B cell (primary cell): ENCODE measurements around the gene CHPF2. TPM values are rescaled to one million over a fixed set of nuclear protein-coding genes. Genes with fewer than 3 reads are reported as not detected.

Experiments used
- ATAC-seq: fragments of 200-7000 bp; cut with Tn5 transposase; one replicate; pipeline ENCODE4 v1.10.0; 2021; ENCODE audit warnings: low read depth, mild to moderate bottlenecking, moderate number of reproducible peaks, moderate library complexity
- CTCF ChIA-PET: fragments of 350-600 bp; sonication (Branson Sonifier 250); formaldehyde crosslinking; loops from one replicate; lab custom pipeline; 2021; ENCODE audit warnings: antibody characterized with exemption, inconsistent platforms; lab: Charles Lee
- POLR2A ChIA-PET: fragments of 350-600 bp; sonication (Branson Sonifier 250); formaldehyde crosslinking; loops from one replicate; lab custom pipeline; 2021; ENCODE audit warnings: antibody characterized with exemption; lab: Charles Lee
- DNase-seq: peaks from one replicate; pipeline ENCODE4 v3.0.0; 2013
- H2AFZ ChIP-seq: 2 replicates; pipeline ENCODE4 v1.6.1; 2012; ENCODE audit warnings: mild to moderate bottlenecking, low read depth, low read length; ENCODE audit not compliant: insufficient read depth, poor library complexity, severe bottlenecking
- H3K27ac ChIP-seq, 2 donors: 1 replicate in 1 of 2; 2 replicates in 1 of 2; pipeline ENCODE4 v1.5.1; 2012 to 2013; ENCODE audit warnings: low read length in 2 of 2, mild to moderate bottlenecking in 2 of 2, moderate library complexity in 1 of 2
- H3K27me3 ChIP-seq, 4 experiments: fragments of 200-600 bp in 1 of 4; sonication (generic) in 1 of 4; replicated peaks in 1 of 4; 1 replicate in 2 of 4; 2 replicates in 2 of 4; pipeline versions ENCODE4 v1.6.1 to v1.7.0; 2013 to 2016; ENCODE audit warnings: low read length in 3 of 4, mild to moderate bottlenecking in 2 of 4, mixed read lengths in 1 of 4, moderate library complexity in 1 of 4; ENCODE audit not compliant: insufficient read depth in 4 of 4, control insufficient read depth in 3 of 4; ENCODE audit errors: control extremely low read depth in 1 of 4
- H3K36me3 ChIP-seq, 2 experiments: replicated peaks in 1 of 2; 1 replicate in 1 of 2; 2 replicates in 1 of 2; pipeline versions ENCODE4 v1.6.1 to v1.7.1; 2013; ENCODE audit warnings: low read length in 1 of 2; ENCODE audit not compliant: insufficient read depth in 2 of 2, control insufficient read depth in 1 of 2; ENCODE audit errors: control extremely low read depth in 1 of 2, extremely low read depth in 1 of 2
- H3K4me1 ChIP-seq, 2 donors: fragments of 200-600 bp in 1 of 2; sonication (generic) in 1 of 2; 1 replicate in 1 of 2; 2 replicates in 1 of 2; pipeline versions ENCODE4 v1.5.1 to v1.6.1; 2013 to 2017; ENCODE audit warnings: low read length in 2 of 2; ENCODE audit not compliant: control insufficient read depth in 2 of 2, insufficient read depth in 2 of 2
- H3K4me2 ChIP-seq: replicated peaks from 2 replicates; pipeline ENCODE3; 2012; ENCODE audit warnings: mild to moderate bottlenecking, low read depth, low read length; ENCODE audit not compliant: poor library complexity, severe bottlenecking
- H3K4me3 ChIP-seq, 5 experiments: fragments of 200-600 bp in 1 of 5; sonication (generic) in 1 of 5; 1 replicate in 3 of 5; 2 replicates in 2 of 5; pipeline versions ENCODE4 v1.5.1 to v1.7.0; 2011 to 2016; ENCODE audit warnings: low read length in 4 of 5, mild to moderate bottlenecking in 4 of 5, low read depth in 2 of 5, control low read depth in 1 of 5, moderate library complexity in 1 of 5; ENCODE audit not compliant: insufficient read depth in 1 of 5; ENCODE audit errors: control extremely low read depth in 1 of 5, extremely low read depth in 1 of 5
- H3K79me2 ChIP-seq: fragments of 200-600 bp; sonication (generic); one replicate; pipeline ENCODE4 v1.6.0; 2016; ENCODE audit warnings: low read length; ENCODE audit not compliant: control insufficient read depth, insufficient read depth
- H3K9ac ChIP-seq: fragments of 200-600 bp; sonication (generic); 2 replicates; pipeline ENCODE4 v1.6.1; 2017; ENCODE audit warnings: mild to moderate bottlenecking, low read length, moderate library complexity
- H3K9me3 ChIP-seq, 3 donors: one replicate each; pipeline versions ENCODE4 v1.6.1 to v1.7.1; 2013; ENCODE audit warnings: low read length in 2 of 3; ENCODE audit not compliant: control insufficient read depth in 2 of 3, insufficient read depth in 1 of 3; ENCODE audit errors: control extremely low read depth in 1 of 3
- H4K20me1 ChIP-seq: 2 replicates; pipeline ENCODE4 v1.6.0; 2012; ENCODE audit warnings: mild to moderate bottlenecking, low read length; ENCODE audit not compliant: insufficient read depth, control insufficient read depth, poor library complexity, severe bottlenecking
- H3K27ac Mint-ChIP-seq: one replicate; pipeline ENCODE4 v1.8.0; 2021; ENCODE audit warnings: mixed read lengths
- H3K27me3 Mint-ChIP-seq: one replicate; pipeline ENCODE4 v1.8.0; 2021; ENCODE audit warnings: mixed read lengths
- H3K4me1 Mint-ChIP-seq: one replicate; pipeline ENCODE4 v1.8.0; 2021; ENCODE audit warnings: mixed read lengths
- H3K4me3 Mint-ChIP-seq: one replicate; pipeline ENCODE4 v1.8.0; 2021; ENCODE audit warnings: mixed read lengths
- H3K9me3 Mint-ChIP-seq: one replicate; pipeline ENCODE4 v1.8.0; 2022; ENCODE audit warnings: mixed read lengths; ENCODE audit not compliant: insufficient read depth
- CTCF ChIP-seq: fragments of 200-600 bp; IDR thresholded peaks from one replicate; pipeline ENCODE4 v1.8.0; 2022; ENCODE audit warnings: antibody characterized with exemption, mild to moderate bottlenecking
- EZH2 ChIP-seq: IDR thresholded peaks from 2 replicates; pipeline ENCODE4 v1.6.1; 2012; ENCODE audit warnings: borderline replicate concordance, low read depth, mild to moderate bottlenecking, moderate library complexity, low read length; ENCODE audit not compliant: insufficient read depth, poor library complexity, severe bottlenecking
- WGBS: methylation state at CpG from one replicate; pipeline ENCODE4 v1.1.5; 2013; ENCODE audit warnings: missing lambda C conversion rate; ENCODE audit not compliant: insufficient coverage; 5-methylcytosine and 5-hydroxymethylcytosine counted together
- intact Hi-C: fragments of 100-400 bp; cut with micrococcal nuclease; formaldehyde crosslinking; loops from one replicate; pipeline ENCODE4 v1.10.0; 2022
- polyA plus RNA-seq: library from polyadenylated mRNA; depleted of rRNA; stranded (reverse); fragments of >200 nt; gene quantifications from 2 replicates; pipeline ENCODE4 v1.2.3, GENCODE V29; 2012
- total RNA-seq, 2 donors: library from RNA; stranded (reverse); fragments of 120-200 nt in 1 of 2; gene quantifications; 1 replicate in 1 of 2; 2 replicates in 1 of 2; pipeline versions ENCODE4 v1.2.3 to v1.2.4, GENCODE V29; 2013 to 2022

CHPF2 gene
- total and polyA plus RNA-seq, 2 donors (not counting 1 experiment from before 2014, with no cell fraction given) = 39.4 to 39.9 TPM

GRCh38 chr7:151246851-151247580, 14.7 kb downstream of the CHPF2 start:
- H3K9me3 ChIP-seq = peaks cover 0 to 19% (median 0%) of the 10 kb centered on the region in 3 donors
- H3K27me3 Mint-ChIP-seq = peaks cover 26% of the 10 kb centered on the region
- intact Hi-C loops = loop anchor here (5.0 kb wide), 2 partner anchors 95 to 385 kb away; partner anchors contain the start of gene NUB1
- peaks cover 56% of the 10 kb centered on the region for H3K4me1 Mint-ChIP-seq
- TF ChIP-seq CTCF = no peak
- TF ChIP-seq EZH2 = no peak
- no peaks in the 10 kb centered on the region for H4K20me1 ChIP-seq
- no peak overlapping the region for H3K27ac ChIP-seq
- no peaks in the 10 kb centered on the region for H3K36me3 ChIP-seq
- no peak for ATAC-seq
- no peak overlapping the region for H3K9ac ChIP-seq
- H3K27me3 ChIP-seq = peaks cover 0 to 64% (median 23%) of the 10 kb centered on the region in 4 experiments
- no peak overlapping the region for H2AFZ ChIP-seq
- peak overlapping the region; percentile 98 for H3K4me2 ChIP-seq
- H3K27ac Mint-ChIP-seq = peak overlapping the region; percentile 50
- ChIA-PET CTCF (interaction anchor here (0.6 to 1.4 kb wide), 3 partner anchors 11 to 386 kb away, joined by 3 to 5 read pairs (median 3); no protein-coding TSS in a partner anchor), POLR2A (interaction anchor here (0.6 to 0.8 kb wide), 2 partner anchors 10 to 269 kb away, joined by 3 to 8 read pairs; no protein-coding TSS in a partner anchor)
- H3K4me1 ChIP-seq = peaks cover 49 to 58% of the 10 kb centered on the region in 2 donors
- H3K4me3 Mint-ChIP-seq = peak overlapping the region; percentile 86
- WGBS = 78% methylated on average over 3 of the region's 4 CpGs
- no peaks in the 10 kb centered on the region for H3K9me3 Mint-ChIP-seq
- no peak overlapping the region for H3K4me3 ChIP-seq
- peak; percentile 37 for DNase-seq
- H3K79me2 ChIP-seq = no peaks in the 10 kb centered on the region
